OCI-LY1 (cell line): ENCODE results near the gene HYPK.
A peak's percentile ranks its signal among the peaks of the same experiment; 100 is the strongest.

Experiments
- H2AFZ ChIP-seq: fragments of 200-600 bp; sonication (generic), shearing (Covaris generic); 2 replicates; pipeline ENCODE4 v1.6.0; 2014; ENCODE audit warnings: antibody characterized with exemption, mild to moderate bottlenecking, low read length
- H3F3A ChIP-seq: fragments of 200-600 bp; sonication (generic), shearing (Covaris generic); 2 replicates; pipeline ENCODE4 v1.6.0; 2014; ENCODE audit warnings: mild to moderate bottlenecking, antibody characterized with exemption, low read length, moderate library complexity; ENCODE audit not compliant: insufficient read depth
- H3K27ac ChIP-seq: fragments of 200-600 bp; sonication (generic); 2 replicates; pipeline ENCODE4 v1.5.1; 2014; ENCODE audit warnings: low read length, mixed run types, mild to moderate bottlenecking, low read depth; ENCODE audit not compliant: poor library complexity, severe bottlenecking
- H3K27me3 ChIP-seq: fragments of 200-600 bp; sonication (generic); 2 replicates; pipeline ENCODE4 v1.6.0; 2014; ENCODE audit warnings: antibody characterized with exemption, mild to moderate bottlenecking, low read length, moderate library complexity; ENCODE audit not compliant: insufficient read depth
- H3K36me3 ChIP-seq: fragments of 200-600 bp; sonication (generic); 2 replicates; pipeline ENCODE4 v1.6.1; 2014; ENCODE audit warnings: mild to moderate bottlenecking, antibody characterized with exemption, low read length, moderate library complexity, mixed read lengths; ENCODE audit not compliant: insufficient read depth
- H3K4me1 ChIP-seq: fragments of 200-600 bp; sonication (generic); 2 replicates; pipeline ENCODE4 v1.5.1; 2014; ENCODE audit warnings: mild to moderate bottlenecking, low read length, moderate library complexity; ENCODE audit not compliant: insufficient read depth, severe bottlenecking
- H3K4me2 ChIP-seq: fragments of 200-600 bp; sonication (generic), shearing (Covaris generic); 2 replicates; pipeline ENCODE4 v1.6.1; 2014; ENCODE audit warnings: low read length
- H3K4me3 ChIP-seq: fragments of 200-600 bp; sonication (generic); 2 replicates; pipeline ENCODE4 v1.5.1; 2014; ENCODE audit warnings: low read length, low read depth, mild to moderate bottlenecking, mixed read lengths; ENCODE audit not compliant: poor library complexity, severe bottlenecking
- H3K79me2 ChIP-seq: fragments of 200-600 bp; shearing (Covaris generic); 2 replicates; pipeline ENCODE4 v1.6.1; 2016; ENCODE audit warnings: mixed run types, low read length, mixed read lengths; ENCODE audit not compliant: insufficient read depth
- H3K9ac ChIP-seq: fragments of 200-600 bp; sonication (generic), shearing (Covaris generic); 2 replicates; pipeline ENCODE4 v1.6.1; 2014; ENCODE audit warnings: mild to moderate bottlenecking, low read length, mixed read lengths
- H3K9me2 ChIP-seq: fragments of 200-600 bp; sonication (generic), shearing (Covaris generic); 2 replicates; pipeline ENCODE4 v1.6.1; 2014; ENCODE audit warnings: low read depth, mild to moderate bottlenecking, low read length, mixed read lengths
- H3K9me3 ChIP-seq: fragments of 200-600 bp; shearing (Covaris generic); 2 replicates; pipeline ENCODE4 v1.6.1; 2014; ENCODE audit warnings: low read length, mixed read lengths
- H4K20me1 ChIP-seq: fragments of 200-600 bp; sonication (generic), shearing (Covaris generic); 2 replicates; pipeline ENCODE4 v1.6.0; 2016; ENCODE audit warnings: mild to moderate bottlenecking, low read length; ENCODE audit not compliant: insufficient read depth
- CTCF ChIP-seq: fragments of 200-600 bp; sonication (generic), shearing (Covaris generic); IDR thresholded peaks from 2 replicates; pipeline ENCODE4 v1.5.1; 2017; ENCODE audit warnings: mild to moderate bottlenecking, antibody characterized with exemption, low read length, moderate library complexity, mixed read lengths
- EZH2 ChIP-seq: fragments of 200-600 bp; sonication (generic), shearing (Covaris generic); IDR thresholded peaks from 2 replicates; pipeline ENCODE4 v1.8.0; 2017; ENCODE audit warnings: borderline replicate concordance, mixed run types, mild to moderate bottlenecking, antibody characterized with exemption, low read length, moderate library complexity, mixed read lengths

HYPK gene

GRCh38 chr15:43793647-43794046, 6.8 kb upstream of the HYPK start:
- peaks cover 79% of the 10 kb centered on the region for H3K4me1 ChIP-seq
- peak overlapping the region; percentile 97 for H3K4me3 ChIP-seq
- H3K27me3 ChIP-seq = no peaks in the 10 kb centered on the region
- H3K9me2 ChIP-seq = no peaks in the 10 kb centered on the region
- H3F3A ChIP-seq = peaks cover 17% of the 10 kb centered on the region
- TF ChIP-seq CTCF = no peak
- no peak for TF ChIP-seq EZH2
- peaks cover 12% of the 10 kb centered on the region; the same call in 1 of the 2 replicates for H3K79me2 ChIP-seq
- peak overlapping the region; percentile 98 for H3K27ac ChIP-seq
- no peaks in the 10 kb centered on the region for H3K9me3 ChIP-seq
- peak overlapping the region; percentile 86 for H3K4me2 ChIP-seq
- H4K20me1 ChIP-seq = no peaks in the 10 kb centered on the region
- peak overlapping the region; percentile 99 for H3K9ac ChIP-seq
- H3K36me3 ChIP-seq = peaks cover 47% of the 10 kb centered on the region
- no peak overlapping the region for H2AFZ ChIP-seq

GRCh38 chr15:43794269-43795037, 5.9 kb upstream of the HYPK start:
- H3K79me2 ChIP-seq = peaks cover 12% of the 10 kb centered on the region; the same call in 1 of the 2 replicates
- H3K9me2 ChIP-seq = no peaks in the 10 kb centered on the region
- H3K9ac ChIP-seq = peak overlapping the region; percentile 99; the same call in 1 of the 2 replicates
- H3K4me1 ChIP-seq = peaks cover 79% of the 10 kb centered on the region
- peaks cover 47% of the 10 kb centered on the region for H3K36me3 ChIP-seq
- peaks cover 17% of the 10 kb centered on the region for H3F3A ChIP-seq
- H3K4me3 ChIP-seq = peak overlapping the region; percentile 97
- H2AFZ ChIP-seq = no peak overlapping the region
- H3K27me3 ChIP-seq = no peaks in the 10 kb centered on the region
- H4K20me1 ChIP-seq = no peaks in the 10 kb centered on the region
- peak overlapping the region; percentile 98 for H3K27ac ChIP-seq
- H3K4me2 ChIP-seq = peak overlapping the region; percentile 86
- H3K9me3 ChIP-seq = no peaks in the 10 kb centered on the region
- TF ChIP-seq EZH2 (no peak), CTCF (no peak)

- no peaks in the 10 kb centered on the region for H4K20me1 ChIP-seq
- no peak overlapping the region for H3K9ac ChIP-seq
- no peak overlapping the region for H2AFZ ChIP-seq
- peak overlapping the region; percentile 98 for H3K27ac ChIP-seq
- H3K27me3 ChIP-seq = no peaks in the 10 kb centered on the region
- no peaks in the 10 kb centered on the region for H3K9me3 ChIP-seq
- peaks cover 79% of the 10 kb centered on the region for H3K4me1 ChIP-seq
- TF ChIP-seq CTCF = no peak
- no peak for TF ChIP-seq EZH2
- H3K79me2 ChIP-seq = peaks cover 12% of the 10 kb centered on the region; the same call in 1 of the 2 replicates
- H3K36me3 ChIP-seq = peaks cover 47% of the 10 kb centered on the region
- 0 out of 2 replicates have a peak overlapping the region, but pooled peaks have one; percentile 5 for H3K4me2 ChIP-seq
- peaks cover 17% of the 10 kb centered on the region for H3F3A ChIP-seq
- H3K9me2 ChIP-seq = no peaks in the 10 kb centered on the region
- no peak overlapping the region for H3K4me3 ChIP-seq
Observed at GRCh38 chr15:43795197-43795596, 5.2 kb upstream of the HYPK start.
